ENCODE data around the gene M6PR.
"Not testable (repeated sequence)": the region's sequence is repeated elsewhere in the genome, so short reads cannot be mapped to it uniquely, and the experiment has no call there.

Gene M6PR

DNA sequence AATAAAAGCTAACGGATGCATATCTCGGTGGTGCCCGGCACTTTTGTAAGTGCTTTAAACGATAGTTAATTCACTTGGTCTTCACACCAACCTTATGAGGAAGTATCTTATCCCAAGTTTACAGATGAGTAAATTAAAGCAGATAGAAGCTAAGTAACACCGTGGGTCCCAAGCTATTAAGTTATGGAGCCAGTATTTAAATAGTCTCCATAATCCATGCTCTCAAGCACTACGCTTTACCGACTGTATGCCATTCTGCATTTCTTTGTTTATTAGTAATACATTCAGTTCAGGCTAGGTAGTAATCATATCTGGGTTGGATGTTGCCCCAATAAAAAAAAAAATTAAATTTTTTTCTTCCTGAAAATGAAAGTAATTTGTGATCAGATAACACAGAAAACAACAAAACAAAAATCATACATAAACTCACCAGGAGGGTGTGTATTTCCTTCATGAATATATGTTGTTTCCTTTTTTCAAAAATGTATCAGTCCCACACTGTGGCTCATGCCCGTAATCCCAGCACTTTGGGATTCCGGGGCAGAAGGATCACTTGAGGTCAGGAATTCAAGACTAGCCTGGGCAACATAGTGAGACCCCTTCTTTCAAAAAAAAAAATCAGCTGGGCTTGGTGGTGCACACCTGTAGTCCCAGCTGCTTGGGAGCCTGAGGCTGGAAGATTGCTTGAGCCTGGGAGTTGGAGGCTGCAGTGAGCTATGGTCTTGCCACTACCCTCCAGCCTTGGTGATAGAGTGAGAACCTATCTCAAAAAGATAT is 1.4 kb upstream of the M6PR start:
- DNase-seq: peak; percentile 26

GRCh38 chr12:8950221-8950527 is 729 bp upstream of the M6PR start:
- DNase-seq: no peak

- DNase-seq: no peak
Measured at GRCh38 chr12:8948701-8949341, 624 bp downstream of the M6PR start.

- DNase-seq: no peak
Measured at GRCh38 chr12:8947737-8948136, 1.7 kb downstream of the M6PR start.

DNA sequence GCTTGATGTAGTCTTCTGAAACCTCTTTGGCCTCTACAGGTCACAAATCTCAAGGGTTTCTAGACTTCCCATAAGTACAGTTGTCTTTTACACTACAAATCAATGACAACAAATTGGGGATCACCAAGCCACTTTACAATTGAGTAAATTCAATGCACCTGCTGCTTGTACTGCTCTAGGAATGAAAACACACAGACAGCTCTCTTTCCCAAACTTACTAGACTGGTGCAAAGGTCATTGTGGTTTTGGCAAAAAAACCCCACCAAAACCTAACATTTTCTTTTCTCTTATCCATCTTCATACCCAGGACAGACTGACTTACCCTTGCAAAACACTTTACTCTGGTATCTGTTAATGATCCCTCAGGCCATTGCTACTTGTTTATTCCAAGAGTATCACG is 2.7 kb downstream of the M6PR start:
- DNase-seq: no peak

DNA sequence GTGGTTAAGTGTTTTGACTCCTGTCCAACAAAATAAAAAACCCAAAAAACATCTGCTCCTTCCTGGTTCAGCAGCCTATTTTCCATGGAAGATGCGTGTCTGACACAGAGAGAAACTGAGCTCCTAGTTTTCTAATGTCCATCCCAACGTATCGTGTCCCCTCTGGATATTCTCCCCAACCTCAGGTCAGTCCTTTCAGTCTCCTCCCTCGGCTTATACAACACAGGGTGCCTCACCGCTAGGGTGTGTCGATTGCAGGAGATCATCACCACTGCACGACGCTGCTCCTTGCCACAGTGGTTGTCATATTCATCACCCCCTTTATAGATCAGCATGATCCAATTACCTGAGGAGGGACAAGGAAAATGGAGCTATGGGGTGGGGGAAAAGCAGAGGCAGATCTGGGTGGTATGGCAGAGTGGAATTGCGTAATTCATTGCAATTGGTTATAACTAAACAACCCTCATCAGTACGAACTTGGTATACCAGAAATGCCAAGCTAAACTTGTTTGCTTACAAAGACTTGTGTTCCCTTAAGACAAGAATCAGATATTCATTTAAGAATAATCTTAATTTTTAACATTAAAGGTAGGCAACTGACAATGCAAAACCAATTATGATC is 5.8 kb downstream of the M6PR start:
- no peak for DNase-seq

DNA sequence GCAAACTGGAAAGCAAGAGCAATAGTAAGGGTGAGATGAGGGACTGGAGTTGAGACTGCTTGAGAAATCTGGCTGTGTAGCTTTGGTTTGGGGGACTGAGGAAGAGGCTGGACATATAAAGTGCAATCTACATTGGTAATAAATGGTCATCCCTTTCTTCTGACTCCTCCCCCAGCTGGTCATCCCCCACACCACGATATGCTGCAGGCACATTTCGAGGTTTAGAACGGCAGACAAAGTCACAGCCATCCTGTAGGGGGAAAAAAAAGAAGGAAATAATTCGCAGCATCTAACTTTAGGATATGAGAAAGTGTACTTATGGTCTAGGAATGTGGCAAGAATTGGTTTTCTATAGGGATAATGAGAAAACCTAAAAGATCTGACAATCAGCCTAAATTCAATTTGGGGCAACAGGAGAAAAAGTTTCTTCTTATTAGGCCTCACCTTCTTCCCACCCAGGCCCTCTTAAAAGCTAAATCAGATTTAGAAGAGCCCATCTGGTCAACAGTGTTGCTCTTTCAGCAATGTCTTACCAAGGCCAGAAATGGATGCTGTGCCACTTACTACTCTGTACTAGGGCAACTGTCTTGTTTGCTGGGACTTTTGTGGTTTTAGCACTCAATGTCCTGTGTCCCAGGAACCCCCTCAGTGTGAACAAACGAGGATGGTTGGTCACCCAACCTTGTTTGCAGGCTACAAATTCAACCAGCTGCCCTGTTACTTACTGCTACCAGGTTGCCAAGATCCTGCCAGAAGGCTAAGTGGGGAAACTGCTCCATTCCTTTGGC is 7.6 kb downstream of the M6PR start:
- DNase-seq: no peak

GRCh38 chr12:8937842-8938442 is 11.5 kb downstream of the M6PR start:
- DNase-seq: not testable (repeated sequence)

- no peak for DNase-seq
Measured at GRCh38 chr12:8936735-8937134, 12.7 kb downstream of the M6PR start.

- not testable (repeated sequence) for DNase-seq
Measured at GRCh38 chr12:8934080-8934479, 15.4 kb downstream of the M6PR start.

DNA sequence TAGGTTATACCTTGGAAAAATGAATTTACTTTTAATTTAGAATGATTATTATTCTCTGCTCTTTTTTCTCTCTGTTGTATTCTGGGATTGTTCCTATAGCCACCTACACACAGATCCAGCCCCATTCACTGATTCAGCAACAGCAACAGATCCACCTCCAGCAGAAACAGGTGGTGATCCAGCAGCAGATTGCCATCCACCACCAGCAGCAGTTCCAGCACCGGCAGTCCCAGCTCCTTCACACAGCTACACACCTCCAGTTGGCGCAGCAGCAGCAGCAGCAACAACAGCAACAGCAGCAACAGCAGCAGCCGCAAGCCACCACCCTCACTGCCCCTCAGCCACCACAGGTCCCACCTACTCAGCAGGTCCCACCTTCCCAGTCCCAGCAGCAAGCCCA is 17.0 kb downstream of the M6PR start:
- not testable (repeated sequence) for DNase-seq

DNA sequence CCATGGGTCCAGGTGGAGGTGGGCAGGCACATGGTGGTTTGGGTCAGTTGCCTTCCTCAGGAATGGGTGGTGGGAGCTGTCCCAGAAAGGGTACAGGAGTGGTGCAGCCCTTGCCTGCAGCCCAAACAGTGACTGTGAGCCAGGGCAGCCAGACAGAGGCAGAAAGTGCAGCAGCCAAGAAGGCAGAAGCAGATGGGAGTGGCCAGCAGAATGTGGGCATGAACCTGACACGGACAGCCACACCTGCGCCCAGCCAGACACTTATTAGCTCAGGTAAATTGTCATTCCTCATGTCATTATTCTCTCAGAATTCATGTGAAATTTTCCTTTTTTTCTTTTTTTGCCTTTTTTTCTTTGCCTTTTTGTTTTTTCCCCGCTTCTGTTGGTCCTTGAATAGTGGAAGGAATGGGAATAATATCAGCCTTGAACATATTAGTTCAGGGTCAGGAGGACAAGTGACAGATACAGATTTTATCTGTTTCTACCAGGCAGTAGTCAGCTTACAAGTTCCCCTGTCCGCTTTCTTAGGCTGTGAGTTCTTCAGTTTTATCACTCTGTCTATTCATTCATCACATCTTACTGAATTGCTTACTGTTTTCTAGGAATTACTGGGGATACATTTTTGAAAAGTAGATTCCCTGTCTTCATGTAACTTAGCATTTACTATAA is 18.7 kb downstream of the M6PR start:
- not testable (repeated sequence) for DNase-seq

- peak; percentile 17 for DNase-seq
Measured at GRCh38 chr12:8922544-8922943, 26.9 kb downstream of the M6PR start.

DNA sequence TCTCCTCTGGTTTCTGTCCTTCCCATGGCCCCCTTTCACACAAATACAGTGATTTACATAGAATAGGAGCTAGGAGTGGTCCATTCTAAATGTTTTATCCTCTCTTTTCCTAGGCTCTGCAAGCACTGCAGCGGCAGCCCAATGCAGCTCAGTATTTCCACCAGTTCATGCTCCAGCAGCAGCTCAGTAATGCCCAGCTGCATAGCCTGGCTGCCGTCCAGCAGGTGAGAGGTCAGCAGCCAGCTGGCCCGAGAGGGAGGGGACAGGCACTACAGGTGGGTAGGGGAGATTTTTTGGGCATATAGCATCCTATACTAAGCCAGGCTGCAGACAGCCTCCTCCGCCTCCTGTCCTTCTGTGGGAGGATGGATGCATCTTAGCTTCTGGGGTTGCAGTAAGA is 29.8 kb downstream of the M6PR start:
- not testable (repeated sequence) for DNase-seq

DNA sequence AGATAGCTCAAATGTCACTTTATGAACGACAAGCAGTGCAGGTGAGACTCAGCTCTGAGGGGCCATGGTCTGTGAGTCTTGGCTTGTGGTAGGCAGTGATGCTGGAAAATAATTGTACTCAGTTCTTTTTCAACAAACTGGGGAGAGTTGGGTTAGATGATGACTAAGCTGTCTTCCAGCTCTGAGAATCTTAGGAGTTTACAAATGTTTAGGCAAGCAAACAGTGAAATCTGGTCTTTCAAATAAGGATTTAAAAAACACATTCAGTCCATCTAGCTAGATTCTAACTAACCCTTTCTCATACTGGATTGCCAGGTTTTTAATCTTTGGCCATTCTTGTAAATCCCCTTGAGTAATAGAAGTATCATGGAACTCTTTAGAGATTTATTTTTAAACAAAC is 31.7 kb downstream of the M6PR start:
- no peak for DNase-seq

DNA sequence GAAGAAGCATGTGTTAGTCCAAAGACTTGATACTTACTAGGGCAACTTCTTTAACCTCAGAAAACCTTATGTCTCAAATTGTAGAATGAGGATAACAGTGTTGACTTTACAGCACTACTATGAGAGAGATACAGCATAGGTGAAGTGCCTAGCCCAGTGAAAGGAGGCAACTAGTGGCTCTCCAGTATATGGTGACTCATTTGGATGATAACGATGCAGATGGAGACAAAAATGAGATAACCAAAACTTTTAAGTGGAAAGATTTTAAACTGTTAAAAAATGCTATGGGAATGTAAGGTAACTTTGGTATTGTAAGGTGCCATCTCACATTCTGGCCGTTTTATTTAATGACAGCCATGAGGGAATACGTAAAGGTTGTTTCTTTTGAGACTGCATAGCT is 32.4 kb downstream of the M6PR start:
- no peak for DNase-seq

DNA sequence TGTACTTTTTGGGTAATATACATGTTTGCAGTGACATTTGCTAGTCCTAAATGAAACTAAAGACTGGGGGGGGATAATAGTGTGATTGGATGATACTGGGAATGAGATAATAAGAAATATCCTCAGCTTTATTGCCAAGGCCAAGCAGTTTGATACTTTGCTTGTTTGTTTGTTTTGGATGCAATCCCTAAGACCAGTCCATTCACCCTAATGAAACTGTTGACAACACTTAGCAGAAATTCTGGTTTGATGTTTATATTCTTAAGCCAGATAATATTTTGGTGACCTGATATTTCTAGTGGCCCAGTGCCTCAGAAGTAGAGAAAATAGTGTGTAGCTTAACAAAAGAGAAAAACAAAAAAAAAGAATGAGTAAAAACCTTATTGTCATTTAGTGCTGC is 33.3 kb downstream of the M6PR start:
- no peak for DNase-seq

DNA sequence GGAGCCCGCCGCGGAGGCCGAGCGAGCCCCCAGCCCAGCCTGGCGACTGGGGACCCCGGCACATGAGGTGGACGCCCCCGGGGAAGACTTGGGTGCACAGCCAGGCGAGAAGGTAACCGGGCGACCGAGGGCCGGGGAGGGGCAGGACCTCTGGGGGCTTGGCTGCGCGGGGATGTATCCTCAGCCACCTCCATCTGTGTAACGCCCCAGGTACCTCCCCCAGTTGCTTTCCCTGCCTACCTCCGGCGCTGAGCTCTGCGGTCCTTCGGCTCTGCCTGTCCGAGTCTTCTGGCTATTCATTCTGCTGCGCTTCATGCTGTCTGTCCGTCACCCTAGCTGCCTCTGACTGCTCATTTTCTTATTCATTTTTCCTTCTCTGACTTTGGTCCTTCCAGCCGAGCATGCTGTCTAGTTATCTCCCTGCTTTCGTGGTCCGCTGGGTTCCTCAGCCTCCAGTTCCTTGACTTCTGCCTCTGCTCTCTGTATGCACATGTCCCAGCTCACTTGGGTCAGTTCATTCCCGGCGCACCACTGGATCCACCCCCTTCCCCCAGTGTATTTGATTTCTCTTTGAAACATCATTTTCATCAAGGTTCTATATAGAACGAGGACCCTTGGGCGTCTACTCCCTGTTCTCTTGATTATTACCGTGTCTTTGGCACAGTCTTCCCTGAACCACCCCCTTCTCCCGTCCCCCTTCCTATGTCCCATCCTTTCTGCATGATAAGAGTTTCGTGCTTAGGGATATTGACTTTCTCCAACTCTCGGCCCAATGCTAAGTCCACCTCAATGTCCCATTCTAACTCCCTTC is 34.5 kb downstream of the M6PR start:
- DNase-seq: peak; percentile 73

DNA sequence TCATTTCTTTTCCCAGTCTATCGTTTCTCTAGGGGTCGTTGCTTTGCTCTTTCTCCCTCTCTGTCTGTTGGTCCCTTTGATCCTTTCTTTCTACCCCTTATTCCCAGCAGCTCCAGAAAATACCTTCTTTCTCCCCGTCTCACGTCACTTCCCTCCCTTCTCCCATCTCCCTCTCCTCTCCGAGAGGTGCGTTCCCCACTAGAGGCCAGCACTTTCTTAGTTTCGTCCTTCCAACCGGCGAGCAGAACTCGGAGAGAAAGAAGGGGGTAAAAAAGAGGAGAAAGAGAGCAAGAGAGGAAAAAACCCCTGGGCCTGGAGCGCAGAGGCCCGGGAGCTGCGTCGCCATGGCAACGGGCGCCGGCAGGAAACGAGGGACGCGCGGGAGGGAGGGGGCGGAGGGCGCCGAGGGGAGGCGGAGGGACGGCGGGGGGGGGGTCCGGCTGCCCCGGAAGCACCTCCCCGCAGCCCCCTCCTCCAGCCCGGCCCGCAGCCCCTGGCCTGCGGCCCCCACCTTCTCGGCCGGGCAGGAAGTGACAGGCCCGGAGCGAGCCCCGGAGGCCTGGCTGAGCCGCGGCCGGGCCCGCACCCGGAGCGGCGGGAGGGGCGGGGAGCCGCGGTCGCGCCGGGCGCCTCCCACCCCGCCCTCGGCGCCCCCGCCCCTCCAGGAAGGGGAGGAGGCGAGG is 35.3 kb downstream of the M6PR start, which contains the start of gene PHC1:
Gene PHC1 (plus strand): TSS at position 477 of the 683 bp plus-strand sequence. CDS start 3,169 bp downstream, outside the sequence.
- peak; percentile 89 for DNase-seq

DNA sequence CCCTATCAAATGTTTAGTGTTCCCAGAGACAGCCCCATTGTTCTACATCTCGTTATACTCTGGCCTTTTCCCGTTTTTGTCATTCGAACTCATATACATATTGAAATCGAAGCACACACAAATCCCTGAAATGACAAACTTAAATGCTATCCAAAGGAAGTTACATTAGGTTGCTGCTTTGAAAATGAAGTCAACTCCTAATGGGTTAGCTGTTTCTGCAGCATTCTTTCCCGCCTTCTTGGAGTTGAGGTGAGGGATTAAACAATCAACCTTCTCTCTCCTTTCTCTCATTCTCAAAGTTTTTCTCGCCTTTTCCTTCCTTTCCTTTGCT is 35.8 kb downstream of the M6PR start:
- DNase-seq: no peak

DNA sequence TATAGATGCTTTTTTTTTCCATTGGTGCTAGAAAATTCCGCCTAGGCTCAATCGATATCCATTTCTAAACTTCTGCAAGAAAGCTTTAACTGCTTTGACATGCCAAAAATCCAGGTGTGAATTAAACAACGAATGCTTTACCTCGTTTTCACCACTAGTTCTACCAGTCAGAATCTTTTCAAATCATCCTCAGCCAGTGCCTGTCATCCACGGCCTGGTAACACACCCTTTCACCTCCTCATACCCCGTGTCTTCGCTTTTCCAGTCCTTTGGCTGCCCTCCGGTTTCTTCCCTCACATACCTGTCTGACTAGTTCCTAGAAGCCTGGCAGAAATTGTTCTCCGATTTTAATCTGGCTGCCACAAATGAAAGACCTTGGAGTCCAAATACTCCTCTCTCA is 36.5 kb downstream of the M6PR start:
- DNase-seq: peak; percentile 14

Measured in CD4-positive, alpha-beta T cell treated with Interleukin-17A for 4 hours (primary cell).